HUES64 (cell line): ENCODE data around the gene EFTUD2.

Experiments
- H3K27ac ChIP-seq: 2 replicates; pipeline ENCODE4 v1.7.0; 2013; ENCODE audit warnings: low read depth, low read length, inconsistent platforms
- H3K27me3 ChIP-seq: 2 replicates; pipeline ENCODE4 v1.6.1; 2013; ENCODE audit warnings: mild to moderate bottlenecking, low read length; ENCODE audit not compliant: insufficient read depth
- H3K36me3 ChIP-seq: 2 replicates; pipeline ENCODE4 v1.6.1; 2013; ENCODE audit warnings: mild to moderate bottlenecking, low read length; ENCODE audit not compliant: insufficient read depth
- H3K4me1 ChIP-seq: 2 replicates; pipeline ENCODE4 v1.6.1; 2013; ENCODE audit warnings: mild to moderate bottlenecking, low read length, moderate library complexity; ENCODE audit not compliant: insufficient read depth
- H3K4me3 ChIP-seq: 2 replicates; pipeline ENCODE4 v1.5.1; 2013; ENCODE audit warnings: mild to moderate bottlenecking, low read length, moderate library complexity
- H3K9ac ChIP-seq: 2 replicates; pipeline ENCODE4 v1.6.1; 2013; ENCODE audit warnings: mild to moderate bottlenecking, low read depth, low read length
- H3K9me3 ChIP-seq: 2 replicates; pipeline ENCODE4 v1.6.1; 2013; ENCODE audit warnings: low read depth, low read length; ENCODE audit not compliant: insufficient read depth
- WGBS: fragments of 150-250, 120-280 bp; methylation state at CpG from one replicate; pipeline ENCODE4 v1.1.7; 2013; ENCODE audit warnings: missing lambda C conversion rate; 5-methylcytosine and 5-hydroxymethylcytosine counted together

The EFTUD2 gene

DNA sequence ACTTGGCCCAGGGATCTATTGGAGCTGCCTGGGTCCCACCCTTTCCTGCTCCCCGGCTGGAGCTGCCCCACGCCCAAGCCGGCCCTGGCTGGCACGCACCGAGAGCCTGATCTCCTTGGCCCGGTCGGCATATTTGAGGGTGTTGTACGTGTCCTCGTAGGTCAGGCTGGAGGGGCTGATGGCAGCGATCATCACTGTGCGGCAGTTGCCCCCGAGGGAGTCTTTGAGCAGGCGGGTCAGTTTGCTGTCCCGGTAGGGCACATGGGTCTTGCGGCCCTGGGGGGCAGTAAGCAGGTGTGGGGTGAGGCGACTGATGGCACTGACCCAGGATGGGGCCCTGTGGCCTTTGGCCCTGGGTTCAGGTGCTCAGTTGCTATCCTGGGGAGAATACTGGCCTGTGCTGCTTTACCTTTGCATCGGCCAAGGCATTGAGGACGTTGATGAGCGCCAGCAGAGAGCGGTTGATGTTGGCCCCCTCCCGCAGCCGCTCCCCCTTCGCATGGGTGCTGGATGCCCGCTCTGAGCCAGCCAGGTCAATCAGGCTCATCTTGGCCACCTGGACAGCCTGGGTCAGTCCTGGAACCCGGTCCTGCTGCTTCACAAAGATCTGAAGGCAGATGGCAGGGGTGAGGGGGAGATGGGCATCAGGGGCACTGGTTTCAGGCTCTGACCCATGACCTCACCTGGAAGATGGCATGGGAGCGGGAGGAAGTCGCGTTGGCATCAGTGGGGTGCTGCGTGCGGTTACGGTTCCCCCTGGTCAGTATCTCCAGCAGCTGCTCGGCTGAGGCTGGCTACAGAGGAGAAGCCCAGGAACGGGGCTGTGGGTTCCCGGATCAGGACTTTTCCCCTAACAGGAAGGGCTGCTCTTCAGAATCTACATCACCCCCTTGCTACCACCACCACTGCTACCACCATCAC is 34.8 kb upstream of the EFTUD2 start:
- Histone ChIP-seq H3K36me3 (peaks cover 87% of the 10 kb centered on the region), H3K4me1 (no peaks in the 10 kb centered on the region), H3K27me3 (no peaks in the 10 kb centered on the region), H3K9me3 (no peaks in the 10 kb centered on the region), H3K9ac (no peak overlapping the region), H3K4me3 (no peak overlapping the region), H3K27ac (no peak overlapping the region)
- 96% methylated on average over 34 of the region's 34 CpGs for WGBS

DNA sequence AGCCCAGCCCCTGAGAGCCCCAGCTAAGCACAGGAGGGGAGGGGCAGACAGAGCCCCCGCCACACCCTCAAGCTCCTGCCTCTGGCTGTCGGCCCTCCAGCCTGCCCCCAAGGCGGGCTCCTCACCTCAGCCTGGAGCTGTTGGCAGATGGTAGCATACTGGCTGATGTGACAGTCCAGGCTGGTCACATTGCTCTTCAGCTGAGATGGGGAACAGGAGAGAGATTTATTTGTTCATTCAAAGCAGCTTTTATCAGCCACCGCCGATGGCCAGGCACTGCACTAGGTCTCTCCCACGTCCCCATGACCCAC is 33.5 kb upstream of the EFTUD2 start:
- no peaks in the 10 kb centered on the region for H3K4me1 ChIP-seq
- H3K9ac ChIP-seq = no peak overlapping the region
- H3K36me3 ChIP-seq = peaks cover 94% of the 10 kb centered on the region
- no peaks in the 10 kb centered on the region for H3K27me3 ChIP-seq
- no peak overlapping the region for H3K27ac ChIP-seq
- no peak overlapping the region for H3K4me3 ChIP-seq
- 96% methylated on average over 6 of the region's 6 CpGs for WGBS
- H3K9me3 ChIP-seq = no peaks in the 10 kb centered on the region

DNA sequence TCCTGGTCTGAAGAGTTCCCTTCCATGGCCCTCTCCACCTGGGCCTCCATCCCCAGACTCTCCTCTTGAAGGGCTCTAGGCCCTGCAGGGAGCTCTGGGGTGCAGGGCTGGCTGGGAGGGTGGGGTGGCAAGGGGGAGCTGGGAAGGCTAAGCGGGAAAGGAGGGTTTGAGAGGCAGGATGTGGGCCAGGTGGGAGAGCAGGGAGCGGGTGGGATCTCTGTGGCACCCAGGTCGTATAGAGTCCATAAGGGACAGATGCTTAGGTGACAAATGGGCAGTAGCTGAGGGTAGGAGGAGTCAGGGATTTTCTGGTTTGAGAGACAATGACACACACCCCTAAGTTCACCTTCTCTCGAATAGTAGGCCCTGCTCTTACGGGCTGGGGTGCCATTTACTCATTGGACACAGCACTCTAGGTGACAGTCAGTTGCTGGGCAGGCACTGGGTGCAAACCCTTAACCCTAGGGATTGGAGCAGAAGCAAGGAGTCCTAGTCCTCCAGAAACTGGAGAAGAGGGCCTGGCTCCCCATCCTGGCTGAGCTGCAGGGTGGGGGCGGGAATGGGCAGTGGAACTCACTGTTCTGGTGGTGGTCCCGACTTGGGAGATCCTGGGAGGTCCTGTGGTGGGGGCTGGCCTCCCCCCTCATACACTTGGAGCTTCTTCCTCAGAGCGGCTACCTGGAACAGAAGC is 33.0 kb upstream of the EFTUD2 start:
- H3K27me3 ChIP-seq = no peaks in the 10 kb centered on the region
- no peaks in the 10 kb centered on the region for H3K9me3 ChIP-seq
- WGBS = 94% methylated on average over 8 of the region's 8 CpGs
- no peak overlapping the region for H3K9ac ChIP-seq
- H3K36me3 ChIP-seq = peaks cover 94% of the 10 kb centered on the region
- H3K4me3 ChIP-seq = no peak overlapping the region
- H3K27ac ChIP-seq = no peak overlapping the region
- no peaks in the 10 kb centered on the region for H3K4me1 ChIP-seq

DNA sequence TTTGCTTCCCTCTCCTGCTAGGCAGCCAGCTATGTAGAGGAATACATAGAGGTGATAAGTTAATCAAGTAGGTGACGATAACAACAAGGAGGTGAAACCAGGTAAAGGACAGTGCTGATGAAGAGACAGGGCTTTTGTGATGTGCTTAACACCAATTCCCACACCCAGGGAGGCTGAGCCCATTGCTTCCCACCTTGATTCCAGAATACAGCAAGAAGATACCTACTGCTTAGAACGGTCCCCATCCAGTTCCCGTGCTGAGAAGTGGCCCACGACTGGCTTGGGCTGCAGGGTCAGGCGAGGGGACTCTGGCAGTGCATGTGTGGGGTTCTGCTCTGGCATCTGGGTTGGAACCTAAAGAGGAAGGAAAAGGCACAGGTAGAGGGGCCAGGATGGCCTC is 32.1 kb upstream of the EFTUD2 start:
- H3K27ac ChIP-seq = no peak overlapping the region
- H3K4me1 ChIP-seq = no peaks in the 10 kb centered on the region
- no peaks in the 10 kb centered on the region for H3K9me3 ChIP-seq
- no peaks in the 10 kb centered on the region for H3K27me3 ChIP-seq
- no peak overlapping the region for H3K9ac ChIP-seq
- H3K36me3 ChIP-seq = peaks cover 100% of the 10 kb centered on the region
- H3K4me3 ChIP-seq = no peak overlapping the region
- WGBS = 90% methylated on average over 5 of the region's 5 CpGs

DNA sequence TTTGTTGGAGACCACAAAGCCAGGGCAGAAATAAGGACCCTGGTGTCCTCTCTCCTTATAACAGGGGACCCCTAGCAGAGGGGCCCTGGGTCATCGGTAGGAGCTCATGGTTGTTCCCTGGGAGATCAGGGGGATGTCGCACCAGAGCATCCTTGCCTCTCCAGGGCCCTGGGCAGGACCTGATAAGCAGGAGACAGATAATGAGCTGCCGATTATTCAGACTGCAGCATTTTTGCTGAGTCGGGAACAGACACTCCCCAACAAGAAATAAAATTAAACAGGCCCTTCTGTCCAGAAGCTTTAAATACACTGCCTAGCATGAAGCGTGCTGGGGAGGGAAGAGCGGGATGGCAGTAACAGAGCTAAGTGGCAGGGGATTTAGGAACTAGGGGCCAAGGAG is 31.4 kb upstream of the EFTUD2 start:
- Histone ChIP-seq H3K4me1 (no peaks in the 10 kb centered on the region), H3K9ac (no peak overlapping the region), H3K9me3 (no peaks in the 10 kb centered on the region), H3K4me3 (no peak overlapping the region), H3K36me3 (peaks cover 100% of the 10 kb centered on the region), H3K27me3 (no peaks in the 10 kb centered on the region), H3K27ac (no peak overlapping the region)
- 93% methylated on average over 6 of the region's 6 CpGs for WGBS

DNA sequence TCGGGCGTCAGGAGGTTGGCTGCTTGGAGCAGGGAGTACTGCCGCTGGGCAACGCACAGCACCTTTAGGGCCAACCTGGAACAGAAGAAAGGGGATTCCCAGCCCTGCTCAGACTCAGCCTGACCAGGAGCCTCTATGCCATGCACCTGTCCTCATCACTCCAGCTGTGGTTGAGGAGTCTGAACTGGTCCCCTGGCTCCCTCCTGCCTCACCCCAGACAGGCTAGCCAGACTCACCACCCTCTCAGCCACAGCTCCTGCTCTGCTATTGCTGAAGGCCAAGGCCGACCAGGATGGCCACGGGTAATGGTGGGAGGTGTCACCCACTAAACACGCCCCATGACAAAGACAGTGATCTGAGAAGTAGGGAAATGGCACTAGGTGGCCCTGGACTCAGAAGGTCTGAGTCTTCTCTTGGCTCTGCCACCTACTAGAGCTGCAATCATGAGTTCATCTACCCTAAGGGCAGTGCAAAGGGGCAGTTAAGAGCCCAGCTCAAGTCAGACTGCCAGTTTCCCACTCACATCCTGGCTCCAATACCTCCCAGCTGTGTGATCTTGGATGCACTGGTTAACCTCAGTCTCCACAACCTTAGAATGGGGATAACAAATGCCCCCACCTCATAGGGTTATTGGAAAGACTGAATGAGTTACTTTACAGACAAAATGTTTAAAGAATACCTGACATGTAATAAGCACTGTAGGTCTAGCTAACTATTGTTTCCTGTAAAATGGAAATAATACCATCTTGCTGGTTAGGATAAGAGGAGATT is 29.9 kb upstream of the EFTUD2 start:
- Histone ChIP-seq H3K9ac (no peak overlapping the region), H3K4me3 (no peak overlapping the region), H3K4me1 (no peaks in the 10 kb centered on the region), H3K27me3 (no peaks in the 10 kb centered on the region), H3K27ac (no peak overlapping the region), H3K9me3 (no peaks in the 10 kb centered on the region), H3K36me3 (peaks cover 87% of the 10 kb centered on the region)
- 98% methylated on average over 7 of the region's 7 CpGs for WGBS

DNA sequence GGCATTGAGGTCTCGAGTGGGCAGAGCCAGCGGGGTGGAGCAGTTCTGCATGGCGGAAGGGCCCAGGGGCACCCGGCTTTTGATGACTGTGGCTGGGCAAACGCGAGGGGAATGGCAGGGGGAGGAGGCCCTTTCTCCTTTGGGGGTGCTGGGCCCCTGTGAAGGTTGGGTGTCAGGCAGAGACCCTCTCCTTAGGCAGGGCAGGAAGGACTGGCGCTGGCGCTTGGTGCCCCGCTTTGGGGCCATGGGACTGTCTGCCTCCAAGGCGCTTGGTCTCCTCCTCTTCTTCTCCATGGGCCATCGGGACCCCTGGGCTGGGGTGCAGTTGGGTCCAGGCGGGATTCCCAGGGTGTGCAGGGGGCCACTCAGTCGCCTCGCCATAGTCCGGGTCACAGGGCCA is 28.9 kb upstream of the EFTUD2 start:
- H3K9me3 ChIP-seq = no peaks in the 10 kb centered on the region
- 96% methylated on average over 15 of the region's 15 CpGs for WGBS
- no peaks in the 10 kb centered on the region for H3K27me3 ChIP-seq
- peaks cover 77% of the 10 kb centered on the region for H3K36me3 ChIP-seq
- no peak overlapping the region for H3K27ac ChIP-seq
- no peaks in the 10 kb centered on the region for H3K4me1 ChIP-seq
- no peak overlapping the region for H3K4me3 ChIP-seq
- no peak overlapping the region for H3K9ac ChIP-seq

DNA sequence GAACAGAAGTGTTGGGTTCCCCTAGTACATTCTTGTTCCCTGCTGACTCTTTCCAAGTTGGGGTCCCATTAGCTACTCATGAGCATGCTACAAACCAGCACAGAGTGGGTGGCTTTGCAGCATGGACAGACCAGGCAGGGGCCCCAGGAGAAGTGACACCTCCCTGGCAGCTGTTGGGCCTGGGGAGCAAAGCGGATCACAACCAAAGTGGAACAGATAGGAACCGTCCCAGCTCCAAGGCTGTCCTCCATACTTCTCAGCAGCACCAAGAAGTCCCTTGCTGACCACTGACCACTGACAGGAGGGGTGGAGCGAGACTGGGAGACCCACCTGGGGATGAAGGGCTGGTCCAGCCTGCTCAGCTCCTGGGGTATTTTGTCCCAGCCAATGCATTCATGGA is 28.5 kb upstream of the EFTUD2 start:
- peaks cover 72% of the 10 kb centered on the region for H3K36me3 ChIP-seq
- WGBS = 92% methylated on average over 3 of the region's 3 CpGs

DNA sequence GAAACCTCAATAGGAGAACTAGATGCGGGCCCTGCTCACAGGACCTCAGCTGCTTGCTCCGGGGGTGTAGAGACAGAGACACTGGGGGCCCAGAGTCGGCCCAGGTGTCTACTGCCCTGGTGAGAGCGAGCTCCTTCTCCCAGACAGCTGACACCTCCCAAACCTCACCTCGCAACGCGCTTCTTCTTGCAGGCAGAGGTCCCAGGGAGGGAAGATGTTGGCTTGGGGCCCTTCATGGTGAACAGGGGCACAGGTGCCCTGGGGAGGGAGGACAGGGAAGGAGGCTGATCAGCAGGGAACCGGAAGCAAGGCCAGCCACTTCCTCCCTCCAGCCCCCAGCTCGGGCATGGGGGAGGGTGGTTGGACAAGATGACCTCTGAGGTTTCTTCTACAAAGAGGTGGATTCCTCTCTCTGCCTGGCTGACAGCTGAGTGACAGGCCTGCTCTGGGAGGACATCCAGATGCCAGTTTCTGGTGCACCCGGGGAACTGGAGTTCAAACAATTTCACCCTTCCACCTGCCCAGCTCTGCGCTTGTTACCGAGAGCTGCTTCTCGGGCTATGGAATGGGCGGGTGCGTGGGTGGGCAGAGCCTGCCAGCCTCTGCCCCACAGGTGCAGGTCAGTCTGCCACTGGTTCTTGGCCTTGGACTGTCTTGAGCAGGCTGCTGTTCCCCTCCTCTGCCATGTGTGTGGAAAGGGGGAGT is 27.7 kb upstream of the EFTUD2 start:
- 95% methylated on average over 15 of the region's 15 CpGs for WGBS
- Histone ChIP-seq H3K4me3 (no peak overlapping the region), H3K9me3 (no peaks in the 10 kb centered on the region), H3K27ac (no peak overlapping the region), H3K4me1 (no peaks in the 10 kb centered on the region), H3K27me3 (no peaks in the 10 kb centered on the region), H3K36me3 (peaks cover 65% of the 10 kb centered on the region), H3K9ac (no peak overlapping the region)

More for the DNA sequence above, 28.5 kb upstream of the EFTUD2 start:
- Histone ChIP-seq H3K4me3 (no peak overlapping the region), H3K4me1 (no peaks in the 10 kb centered on the region), H3K9me3 (no peaks in the 10 kb centered on the region), H3K9ac (no peak overlapping the region), H3K27ac (no peak overlapping the region), H3K27me3 (no peaks in the 10 kb centered on the region)

DNA sequence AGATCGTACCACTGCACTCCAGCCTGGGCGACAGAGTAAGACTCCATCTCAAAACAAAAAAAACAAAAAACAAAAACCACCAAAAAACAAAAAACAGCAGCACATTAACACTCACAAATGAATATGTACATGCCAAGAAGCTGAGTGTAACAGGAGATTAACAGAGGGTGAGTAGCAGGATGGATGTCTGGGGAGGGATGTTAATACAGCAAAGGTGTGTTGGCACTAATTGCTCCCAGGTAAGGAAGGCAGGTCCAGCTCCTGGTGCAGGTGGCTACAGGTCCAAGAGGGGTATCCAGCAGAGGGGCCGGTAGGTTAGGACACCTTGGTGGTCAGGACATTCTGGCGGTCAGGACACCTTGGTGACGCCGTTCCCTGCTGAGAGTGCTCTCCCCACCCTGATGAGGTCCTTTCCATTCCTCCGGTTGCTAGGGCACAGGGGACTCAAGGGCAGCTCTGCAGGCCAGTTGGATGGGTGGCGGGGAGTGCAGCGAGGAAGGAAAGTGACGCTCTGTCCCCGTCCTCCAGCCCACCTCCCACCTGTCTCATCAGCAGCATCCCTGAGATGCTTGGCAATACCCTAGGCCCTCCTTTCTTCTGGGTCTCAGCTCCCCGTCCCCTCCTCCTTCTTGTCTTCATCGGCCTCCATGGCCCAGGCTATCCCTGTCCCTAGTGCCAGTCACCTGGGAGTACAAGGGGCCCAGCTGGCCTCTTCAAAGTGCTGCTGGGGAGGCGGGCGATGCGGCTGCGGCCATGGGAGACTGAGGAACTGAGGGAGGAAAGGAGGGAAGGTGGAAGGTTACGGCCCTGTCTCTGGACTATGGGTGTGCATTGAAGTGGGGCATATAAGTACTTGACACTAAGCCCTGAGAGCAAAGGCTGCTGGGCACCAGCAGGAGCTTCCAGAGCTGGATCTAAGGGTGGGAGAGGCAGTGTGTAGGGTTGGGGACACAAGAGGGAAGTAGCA is 26.8 kb upstream of the EFTUD2 start:
- Histone ChIP-seq H3K4me1 (peaks cover 4% of the 10 kb centered on the region; the same call in 1 of the 2 replicates), H3K9ac (no peak overlapping the region), H3K9me3 (no peaks in the 10 kb centered on the region), H3K4me3 (no peak overlapping the region), H3K27me3 (no peaks in the 10 kb centered on the region), H3K36me3 (peaks cover 55% of the 10 kb centered on the region), H3K27ac (no peak overlapping the region)
- 96% methylated on average over 18 of the region's 18 CpGs for WGBS
